Activated B cell treated with CpG ODN at 0.5 μM for 24 hours (primary cell): ENCODE measurements around the gene PRSS50. TPM values are rescaled to one million over a fixed set of nuclear protein-coding genes. Genes with fewer than 3 reads are reported as not detected.
"Not testable (repeated sequence)": the region's sequence is repeated elsewhere in the genome, so short reads cannot be mapped to it uniquely, and the experiment has no call there.

Source experiments
- ATAC-seq: fragments of 200-7000 bp; cut with Tn5 transposase; one replicate; pipeline ENCODE4 v1.10.0; 2021; ENCODE audit warnings: low read depth, mild to moderate bottlenecking, moderate library complexity
- CTCF ChIA-PET: fragments of 350-600 bp; sonication (Branson Sonifier 250); formaldehyde crosslinking; loops from one replicate; lab custom pipeline; 2021; ENCODE audit warnings: antibody characterized with exemption; lab: Charles Lee
- POLR2A ChIA-PET: fragments of 350-600 bp; sonication (Branson Sonifier 250); formaldehyde crosslinking; loops from one replicate; lab custom pipeline; 2021; ENCODE audit warnings: antibody characterized with exemption; lab: Charles Lee
- DNase-seq: peaks from one replicate; pipeline ENCODE4 v3.0.0; 2022
- H3K27ac Mint-ChIP-seq: one replicate; pipeline ENCODE4 v1.8.0; 2020; ENCODE audit warnings: mixed read lengths
- H3K27me3 Mint-ChIP-seq: one replicate; pipeline ENCODE4 v1.8.0; 2021; ENCODE audit warnings: mixed read lengths
- H3K36me3 Mint-ChIP-seq: one replicate; pipeline ENCODE4 v1.8.0; 2021; ENCODE audit warnings: low read depth, mixed read lengths
- H3K4me1 Mint-ChIP-seq: one replicate; pipeline ENCODE4 v1.8.0; 2021; ENCODE audit warnings: mixed read lengths
- H3K4me3 Mint-ChIP-seq: one replicate; pipeline ENCODE4 v1.8.0; 2020; ENCODE audit warnings: mild to moderate bottlenecking, mixed read lengths
- H3K9me3 Mint-ChIP-seq: one replicate; pipeline ENCODE4 v1.8.0; 2020; ENCODE audit warnings: mixed read lengths
- intact Hi-C: fragments of 100-400 bp; cut with micrococcal nuclease; formaldehyde crosslinking; loops from one replicate; pipeline ENCODE4 v1.15.1; 2024
- total RNA-seq: library from RNA; stranded (reverse); gene quantifications from 2 replicates; pipeline ENCODE4 v1.2.3, GENCODE V29; 2022
- TF ChIP-seq, protein P1 (sequence below): fragments of 200-600 bp; IDR thresholded peaks from one replicate; pipeline ENCODE4 v1.8.0; 2022; ENCODE audit warnings: antibody characterized with exemption, mild to moderate bottlenecking

The PRSS50 gene
- total RNA-seq, 1 donor from 2014 or later, result not detected

DNA sequence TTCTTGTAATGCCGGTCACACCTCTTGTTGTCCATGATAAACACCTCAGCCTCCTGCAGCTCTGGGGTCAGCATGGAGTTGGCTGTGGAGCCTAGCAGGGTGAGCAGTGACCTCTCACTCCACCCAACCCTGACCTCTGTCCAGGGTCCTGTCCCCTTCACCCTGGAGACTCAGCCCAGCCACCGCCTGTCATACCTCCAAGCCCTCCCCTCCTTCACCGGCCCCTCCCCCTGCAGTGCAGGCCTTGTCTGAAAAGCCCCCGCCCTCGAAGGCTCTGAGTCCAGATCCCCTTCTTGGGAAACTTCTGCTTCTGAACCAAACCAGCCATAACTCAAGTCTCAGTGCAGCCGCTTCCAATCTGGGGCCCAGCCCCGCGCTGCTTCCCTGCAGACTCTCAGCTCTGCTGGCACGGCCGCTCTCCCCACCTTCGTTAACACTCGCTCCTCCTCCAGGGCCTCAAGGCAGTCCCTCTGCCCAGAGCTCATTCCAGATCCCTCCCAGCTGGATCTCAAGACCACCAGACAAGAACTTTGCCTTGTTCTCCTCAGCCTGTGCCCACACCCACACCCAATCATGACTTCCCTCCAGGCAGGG lies 25.4 kb upstream of the PRSS50 start:
- TF ChIP-seq, protein P1, sequence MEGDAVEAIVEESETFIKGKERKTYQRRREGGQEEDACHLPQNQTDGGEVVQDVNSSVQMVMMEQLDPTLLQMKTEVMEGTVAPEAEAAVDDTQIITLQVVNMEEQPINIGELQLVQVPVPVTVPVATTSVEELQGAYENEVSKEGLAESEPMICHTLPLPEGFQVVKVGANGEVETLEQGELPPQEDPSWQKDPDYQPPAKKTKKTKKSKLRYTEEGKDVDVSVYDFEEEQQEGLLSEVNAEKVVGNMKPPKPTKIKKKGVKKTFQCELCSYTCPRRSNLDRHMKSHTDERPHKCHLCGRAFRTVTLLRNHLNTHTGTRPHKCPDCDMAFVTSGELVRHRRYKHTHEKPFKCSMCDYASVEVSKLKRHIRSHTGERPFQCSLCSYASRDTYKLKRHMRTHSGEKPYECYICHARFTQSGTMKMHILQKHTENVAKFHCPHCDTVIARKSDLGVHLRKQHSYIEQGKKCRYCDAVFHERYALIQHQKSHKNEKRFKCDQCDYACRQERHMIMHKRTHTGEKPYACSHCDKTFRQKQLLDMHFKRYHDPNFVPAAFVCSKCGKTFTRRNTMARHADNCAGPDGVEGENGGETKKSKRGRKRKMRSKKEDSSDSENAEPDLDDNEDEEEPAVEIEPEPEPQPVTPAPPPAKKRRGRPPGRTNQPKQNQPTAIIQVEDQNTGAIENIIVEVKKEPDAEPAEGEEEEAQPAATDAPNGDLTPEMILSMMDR, result no peak
- Mint-ChIP-seq H3K4me3 (no peak overlapping the region), H3K27ac (no peak overlapping the region), H3K36me3 (no peaks in the 10 kb centered on the region), H3K9me3 (peaks cover 4% of the 10 kb centered on the region), H3K27me3 (peaks cover 3% of the 10 kb centered on the region), H3K4me1 (no peaks in the 10 kb centered on the region)
- DNase-seq, result no peak
- ChIA-PET CTCF (no interaction called here), POLR2A (no interaction called here)
- intact Hi-C loops, result no loop called here
- no peak for ATAC-seq

DNA sequence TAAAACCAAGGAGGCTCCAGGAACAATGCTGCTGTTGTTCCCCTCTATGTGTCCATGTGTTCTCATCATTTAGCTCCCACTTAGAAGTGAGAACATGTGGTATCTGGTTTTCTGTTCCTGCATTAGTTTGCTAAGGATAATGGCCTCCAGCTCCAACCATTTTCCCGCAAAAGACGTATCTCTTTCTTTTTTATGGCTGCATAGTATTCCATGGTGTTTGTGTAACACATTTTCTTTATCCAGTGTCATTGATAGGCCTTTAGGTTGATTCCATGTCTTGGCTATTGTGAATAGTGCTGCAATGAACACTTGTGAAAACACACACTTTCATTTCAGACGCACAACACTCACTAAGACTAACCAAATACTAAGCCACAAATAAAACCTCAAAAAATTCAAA lies 21.9 kb upstream of the PRSS50 start:
- H3K4me1 Mint-ChIP-seq, H3K27ac Mint-ChIP-seq, intact Hi-C loops, ATAC-seq, POLR2A ChIA-PET, H3K9me3 Mint-ChIP-seq, DNase-seq, H3K36me3 Mint-ChIP-seq, CTCF ChIA-PET, H3K4me3 Mint-ChIP-seq: not testable (repeated sequence)
- H3K27me3 Mint-ChIP-seq, result peaks cover 18% of the 10 kb centered on the region

DNA sequence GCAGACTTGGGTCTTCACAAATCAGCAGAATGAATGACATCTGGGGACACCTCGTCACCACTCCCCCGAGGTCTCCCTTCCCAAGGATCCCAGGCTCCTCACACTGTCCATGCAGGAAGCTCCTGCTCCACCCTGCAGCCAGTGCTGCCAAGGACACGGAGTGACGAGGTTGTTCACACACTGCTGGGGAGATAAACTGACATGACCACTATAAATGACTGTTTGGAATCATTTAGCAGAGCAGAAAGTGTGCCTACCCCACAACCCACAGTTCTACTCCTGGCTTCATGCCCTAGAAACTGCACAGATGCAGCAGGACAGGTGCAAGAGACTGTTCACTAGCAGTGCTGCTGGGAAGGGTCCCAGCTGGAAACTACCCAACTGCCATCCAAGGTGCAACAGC lies 19.7 kb upstream of the PRSS50 start:
- DNase-seq (no peak), ATAC-seq (no peak)
- CTCF ChIA-PET, result no interaction called here
- Mint-ChIP-seq H3K4me3 (no peak overlapping the region), H3K4me1 (no peaks in the 10 kb centered on the region), H3K36me3 (no peaks in the 10 kb centered on the region), H3K9me3 (peaks cover 4% of the 10 kb centered on the region), H3K27me3 (peaks cover 18% of the 10 kb centered on the region), H3K27ac (no peak overlapping the region)
- TF ChIP-seq, protein P1, result no peak
- POLR2A ChIA-PET, result no interaction called here
- intact Hi-C loops, result no loop called here

DNA sequence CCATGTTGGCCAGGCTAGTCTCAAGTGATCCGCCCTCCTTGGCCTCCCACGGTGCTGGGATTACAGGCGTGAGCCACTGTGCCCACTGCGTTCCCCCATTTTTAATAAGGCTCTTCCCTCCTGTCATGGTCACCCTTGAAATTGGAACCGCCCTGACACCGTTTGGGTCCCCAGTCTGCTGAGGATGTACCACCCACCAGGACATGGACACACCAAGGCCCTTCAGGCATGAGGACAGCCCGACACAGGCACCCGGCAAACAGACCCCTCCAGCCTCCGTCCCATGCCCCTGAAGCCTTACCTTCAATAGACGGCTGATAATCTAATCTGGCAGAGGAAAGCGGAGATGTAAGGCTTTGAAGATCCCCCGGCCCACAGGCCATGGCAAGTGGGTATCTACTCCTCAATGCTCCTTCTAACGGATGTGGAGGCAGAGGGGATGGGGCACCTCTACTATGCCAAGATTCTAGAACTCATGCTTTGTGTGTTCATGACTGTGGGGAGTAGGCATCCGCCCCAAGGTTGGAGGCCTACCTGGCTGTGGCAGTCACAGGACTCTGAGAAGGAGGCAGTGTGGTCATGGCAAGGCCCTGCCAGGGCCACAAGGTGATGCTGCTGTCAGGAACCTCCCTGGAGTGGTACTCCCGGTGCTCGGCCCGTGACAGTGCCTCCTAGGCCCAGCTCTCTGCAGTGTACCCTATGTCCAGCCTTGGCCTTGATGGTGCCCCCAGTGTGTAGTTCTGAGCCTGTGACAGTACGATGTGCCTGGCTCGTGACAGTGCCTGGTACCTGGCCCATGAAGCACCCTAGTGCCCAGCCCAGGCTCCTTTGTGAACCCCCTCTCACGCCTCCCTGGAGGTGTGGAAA lies 18.6 kb upstream of the PRSS50 start:
- POLR2A ChIA-PET, result no interaction called here
- intact Hi-C loops, result no loop called here
- Mint-ChIP-seq H3K27ac (no peak overlapping the region), H3K4me3 (no peak overlapping the region), H3K36me3 (no peaks in the 10 kb centered on the region), H3K4me1 (no peaks in the 10 kb centered on the region), H3K27me3 (peaks cover 22% of the 10 kb centered on the region), H3K9me3 (peaks cover 4% of the 10 kb centered on the region)
- ATAC-seq (no peak), DNase-seq (no peak)
- CTCF ChIA-PET, result no interaction called here
- TF ChIP-seq, protein P1, result no peak

DNA sequence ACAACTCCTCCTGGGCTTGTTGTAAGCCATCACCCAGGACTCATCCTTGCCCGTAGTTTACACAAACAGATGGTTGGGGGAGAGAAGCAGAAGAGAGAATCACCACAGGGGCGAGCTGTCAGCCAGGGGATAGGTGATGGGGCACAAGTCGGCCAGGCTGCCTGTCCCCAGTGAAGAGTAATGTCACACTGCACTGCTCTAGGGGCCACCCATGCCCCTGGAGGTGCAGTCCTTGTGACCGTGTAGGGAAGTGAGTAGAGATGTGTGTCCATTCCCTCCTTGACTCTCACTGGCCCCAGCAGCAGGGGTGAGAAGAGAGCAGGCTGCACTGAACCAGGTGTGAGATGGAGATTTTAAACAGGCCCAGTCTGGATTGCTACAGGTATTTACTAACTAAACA lies 17.1 kb upstream of the PRSS50 start:
- ChIA-PET POLR2A (no interaction called here), CTCF (no interaction called here)
- H3K36me3 Mint-ChIP-seq, result no peaks in the 10 kb centered on the region
- H3K9me3 Mint-ChIP-seq, result peaks cover 4% of the 10 kb centered on the region
- H3K4me3 Mint-ChIP-seq, result no peak overlapping the region
- intact Hi-C loops, result no loop called here
- no peak for DNase-seq
- peaks cover 22% of the 10 kb centered on the region for H3K27me3 Mint-ChIP-seq
- no peak overlapping the region for H3K27ac Mint-ChIP-seq
- ATAC-seq, result no peak
- H3K4me1 Mint-ChIP-seq, result no peaks in the 10 kb centered on the region
- TF ChIP-seq, protein P1, result no peak
